Measurements from ENCODE around the gene HERC4.
"Not testable (repeated sequence)": the region's sequence is repeated elsewhere in the genome, so short reads cannot be mapped to it uniquely, and the experiment has no call there.

Gene HERC4

DNA sequence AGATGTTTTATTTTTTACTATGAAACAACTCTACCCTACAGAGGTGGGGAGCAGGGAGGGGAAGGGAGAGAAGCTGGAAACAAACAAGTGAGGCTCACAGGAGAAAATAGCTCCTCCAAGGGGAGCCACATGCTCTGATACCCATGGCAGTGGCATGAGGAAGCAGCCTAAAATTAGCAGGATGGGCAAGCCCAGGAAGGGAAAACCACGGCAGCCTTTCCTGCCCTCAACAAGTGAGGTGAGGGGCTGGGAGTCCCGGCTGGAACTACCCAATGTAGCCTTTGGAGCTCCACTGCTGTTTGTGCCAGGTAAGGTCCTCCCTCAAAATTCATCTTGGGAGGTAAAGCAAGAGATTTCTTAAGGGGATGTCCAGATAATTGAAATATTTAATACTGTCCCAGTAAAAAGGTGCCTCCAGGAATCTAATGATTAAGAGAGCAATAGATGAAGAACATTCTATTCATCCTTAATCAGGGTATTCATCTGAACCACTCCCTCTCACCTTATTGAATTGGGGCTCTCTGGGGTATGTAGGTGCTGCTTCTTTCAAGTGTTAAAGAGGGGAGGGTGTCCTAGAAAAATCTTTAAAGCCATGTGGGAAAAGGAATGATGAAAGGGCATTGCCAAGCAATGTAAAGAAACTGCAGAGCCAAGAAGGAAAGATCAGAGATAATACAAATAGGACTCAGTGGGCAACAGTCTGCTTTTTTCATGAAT, 12.8 kb upstream of the HERC4 start:
- no peak for DNase-seq

DNA sequence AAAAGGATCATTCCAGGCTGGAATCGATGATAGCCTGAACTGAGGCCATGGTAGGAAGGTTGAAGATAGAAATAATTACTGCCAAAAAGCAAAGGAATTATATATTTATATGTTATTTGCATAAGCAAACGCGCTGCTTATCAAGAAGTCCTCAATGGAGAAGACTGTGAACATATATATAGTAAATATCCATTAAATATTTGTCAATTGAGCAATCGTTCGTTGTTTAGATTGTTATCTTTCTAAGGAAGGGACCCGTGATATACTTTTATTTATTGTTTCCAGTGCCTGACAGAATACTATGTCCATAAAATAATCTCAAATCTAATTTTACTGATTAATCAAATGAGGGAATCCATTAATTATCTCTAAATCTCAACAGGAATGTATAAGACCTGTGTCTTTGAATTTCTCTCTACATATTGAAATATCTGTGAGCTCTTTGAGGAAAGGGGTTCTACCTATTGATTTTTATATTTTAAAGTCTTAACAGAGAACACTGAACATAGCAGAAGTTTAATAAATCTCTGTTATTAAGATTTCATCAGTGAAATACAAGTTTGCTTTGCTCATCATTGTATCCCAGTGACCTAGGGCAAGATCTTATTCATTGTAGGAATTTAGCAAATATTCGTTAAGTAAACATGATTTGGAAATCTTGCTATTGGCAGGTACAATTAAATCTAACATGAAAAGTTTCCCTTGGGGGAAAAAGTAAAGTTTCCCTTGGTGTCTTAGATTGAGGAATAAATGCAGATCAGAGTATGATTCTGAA, 12.0 kb upstream of the HERC4 start:
- no peak for DNase-seq

DNA sequence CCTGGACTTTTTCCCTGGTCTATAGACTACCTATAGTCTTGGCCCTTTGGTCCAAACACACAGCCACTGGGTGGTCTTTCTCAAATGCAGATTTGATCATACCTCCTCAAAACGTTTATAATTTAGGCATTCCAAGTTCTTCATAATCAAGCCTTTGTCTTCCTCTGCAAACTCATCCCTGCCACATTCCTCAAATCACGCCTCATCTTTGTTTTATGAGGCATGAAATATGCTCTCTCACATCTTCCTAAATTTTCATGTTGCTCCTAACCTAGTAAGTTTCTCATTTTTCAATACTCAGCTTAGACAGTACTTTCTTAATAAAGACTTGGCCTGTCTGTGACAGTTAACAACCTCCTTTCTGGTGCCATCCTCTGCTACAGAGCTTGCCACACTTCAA, 10.9 kb upstream of the HERC4 start:
- no peak for DNase-seq

DNA sequence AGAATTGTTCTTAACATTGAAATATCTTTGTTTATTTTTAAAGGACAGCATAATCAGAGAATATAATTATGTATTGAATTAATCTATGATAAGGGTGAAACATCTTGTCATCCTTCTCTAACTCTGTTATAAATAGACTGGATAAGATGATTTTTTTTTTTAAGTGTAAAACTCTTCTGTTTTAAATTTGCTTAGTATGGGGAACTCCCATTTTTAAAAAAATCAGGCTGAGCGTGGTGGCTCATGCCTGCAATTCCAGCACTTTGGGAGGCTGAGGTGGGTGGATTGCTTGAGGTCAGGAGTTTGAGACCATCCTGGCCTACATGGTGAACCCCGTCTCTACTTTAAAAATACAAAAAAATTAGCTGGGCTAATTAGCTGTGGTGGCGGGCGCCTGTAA, 9.4 kb upstream of the HERC4 start:
- no peak for DNase-seq

DNA sequence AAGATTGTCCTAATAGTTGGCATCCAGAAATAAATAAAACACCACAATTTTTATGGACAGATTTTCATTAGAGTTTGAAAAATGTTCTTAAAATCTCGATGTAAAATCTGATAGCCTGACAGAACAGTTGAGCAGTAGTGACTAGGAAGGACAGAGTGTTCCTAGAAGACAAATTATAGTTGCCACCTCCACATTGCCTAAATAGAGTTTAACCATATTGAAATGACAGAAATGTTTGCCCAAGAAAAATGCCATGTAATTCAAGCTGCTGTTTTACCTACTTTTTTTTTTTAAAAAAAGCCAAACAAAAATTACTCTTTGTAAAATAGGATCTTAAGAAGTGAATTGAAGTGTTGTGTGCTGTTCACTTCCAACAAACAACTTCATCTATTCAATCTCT, 8.9 kb upstream of the HERC4 start:
- no peak for DNase-seq

DNA sequence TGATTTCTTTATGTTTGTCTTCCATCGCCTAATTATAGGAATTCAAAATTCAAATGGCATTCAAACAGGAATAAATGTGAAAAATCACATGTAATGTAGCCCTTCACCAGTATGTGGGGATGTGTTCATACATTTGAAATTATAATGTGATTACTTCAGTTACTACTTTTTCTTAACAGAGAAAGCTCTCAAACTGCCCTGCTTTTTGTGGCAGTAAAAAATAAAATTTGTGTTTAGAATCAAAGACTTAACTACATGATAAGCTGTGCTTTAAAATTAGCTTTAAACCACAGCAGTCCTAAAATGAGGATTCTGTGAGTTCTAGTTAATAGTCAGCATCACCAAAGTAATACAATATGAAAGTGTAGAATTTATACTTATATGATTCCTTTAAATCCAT, 7.8 kb upstream of the HERC4 start:
- peak in 1 of 2 experiments; percentile 55 for DNase-seq

DNA sequence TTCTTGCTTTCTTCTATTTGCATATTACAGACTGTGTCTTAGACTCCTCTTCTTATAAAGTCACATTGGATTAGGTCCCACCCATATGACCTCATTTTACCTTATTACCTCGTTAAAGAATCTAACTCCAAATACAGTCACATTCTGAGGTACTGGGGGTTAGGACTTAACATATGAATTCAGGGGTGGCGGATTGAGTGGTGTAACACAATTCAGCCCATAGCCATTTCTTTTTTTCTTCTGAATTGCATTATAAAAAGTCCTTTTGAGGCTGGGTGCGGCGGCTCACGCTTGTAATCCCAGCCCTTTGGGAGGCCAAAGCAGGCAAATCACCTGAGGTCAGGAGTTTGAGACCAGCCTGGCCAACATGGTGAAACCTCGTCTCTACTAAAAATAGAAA, 6.8 kb upstream of the HERC4 start:
- no peak for DNase-seq

DNA sequence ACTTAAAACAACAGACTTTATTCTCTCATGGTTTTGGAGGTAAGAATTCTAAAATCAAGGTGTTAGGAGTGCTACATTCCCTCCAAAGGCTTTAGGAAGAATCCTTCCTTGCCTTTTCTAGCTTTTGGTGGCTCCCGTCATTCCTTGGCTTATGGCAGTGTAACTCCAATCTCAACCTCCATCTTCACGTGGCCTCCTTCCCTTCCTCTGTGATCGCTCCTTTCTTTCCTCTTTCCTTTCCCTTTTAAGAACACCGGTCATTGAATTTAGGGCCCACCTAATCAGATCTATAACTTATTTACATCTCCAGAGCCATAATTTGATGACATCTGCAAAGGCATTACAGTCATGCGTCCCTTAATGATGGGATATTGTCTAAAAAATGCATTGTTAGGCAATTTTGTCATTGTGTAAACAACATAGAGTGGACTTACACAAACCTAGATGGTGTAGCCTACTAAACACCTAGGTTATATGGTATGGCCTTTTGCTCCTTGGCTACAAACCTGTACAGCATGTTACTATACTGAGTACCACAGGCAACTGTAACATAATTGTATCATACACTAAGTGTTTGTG, 5.9 kb upstream of the HERC4 start:
- DNase-seq, result no peak

DNA sequence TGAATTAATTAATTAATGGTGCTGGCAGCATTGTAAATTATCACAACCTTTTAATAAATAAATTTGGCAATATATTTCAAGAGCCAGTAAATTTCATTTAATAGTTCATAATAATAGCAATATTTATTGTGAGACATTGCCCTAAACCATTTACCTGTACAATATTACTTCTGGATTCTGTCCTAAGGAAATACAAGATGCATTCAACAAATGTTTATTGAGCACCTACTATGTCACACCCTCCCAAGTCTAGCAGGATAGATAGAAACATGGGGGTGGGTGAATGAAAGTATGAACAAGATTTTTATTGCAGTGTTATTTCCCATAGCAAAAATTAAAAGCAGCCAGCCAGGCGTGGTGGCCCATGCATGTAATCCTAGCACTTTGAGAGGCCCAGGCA, 4.4 kb upstream of the HERC4 start:
- DNase-seq, result no peak

DNA sequence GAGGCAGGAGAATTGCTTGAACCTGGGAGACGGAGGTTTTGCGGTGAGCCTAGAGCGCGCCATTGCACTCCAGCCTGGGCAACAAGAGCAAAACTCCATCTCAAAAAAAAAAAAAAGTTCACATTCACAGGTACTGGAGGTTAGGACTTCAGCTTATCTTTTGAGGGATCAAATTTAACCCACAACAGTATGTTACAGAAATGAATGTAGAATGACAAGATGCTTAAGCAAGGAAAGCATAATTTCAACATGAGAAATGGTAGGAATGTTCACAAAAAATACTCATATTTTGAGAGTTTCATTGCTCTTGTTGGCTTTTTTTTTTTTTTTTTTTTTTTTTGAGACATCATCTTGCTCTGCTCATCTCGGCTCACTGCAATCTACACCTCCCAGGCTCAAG, 1.9 kb upstream of the HERC4 start:
- DNase-seq, result no peak

DNA sequence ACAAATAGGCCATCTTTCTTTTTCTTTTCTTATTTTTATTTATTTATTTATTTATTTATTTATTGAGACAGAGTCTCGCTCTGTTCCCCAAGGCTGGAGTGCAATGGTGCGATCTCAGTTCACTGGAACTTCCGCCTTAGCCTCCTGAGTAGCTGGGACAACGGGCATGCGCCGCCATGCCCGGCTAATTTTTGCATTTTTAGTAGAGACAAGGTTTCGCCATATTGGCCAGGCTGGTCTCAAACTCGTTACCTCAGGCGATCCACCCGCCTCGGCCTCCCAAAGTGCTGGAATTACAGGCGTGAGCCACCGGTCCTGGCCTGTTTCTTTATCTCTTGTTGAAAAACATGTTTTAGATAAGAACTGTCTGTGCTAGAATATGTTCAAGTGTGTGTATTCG, 998 bp upstream of the HERC4 start:
- not testable (repeated sequence) for DNase-seq

DNA sequence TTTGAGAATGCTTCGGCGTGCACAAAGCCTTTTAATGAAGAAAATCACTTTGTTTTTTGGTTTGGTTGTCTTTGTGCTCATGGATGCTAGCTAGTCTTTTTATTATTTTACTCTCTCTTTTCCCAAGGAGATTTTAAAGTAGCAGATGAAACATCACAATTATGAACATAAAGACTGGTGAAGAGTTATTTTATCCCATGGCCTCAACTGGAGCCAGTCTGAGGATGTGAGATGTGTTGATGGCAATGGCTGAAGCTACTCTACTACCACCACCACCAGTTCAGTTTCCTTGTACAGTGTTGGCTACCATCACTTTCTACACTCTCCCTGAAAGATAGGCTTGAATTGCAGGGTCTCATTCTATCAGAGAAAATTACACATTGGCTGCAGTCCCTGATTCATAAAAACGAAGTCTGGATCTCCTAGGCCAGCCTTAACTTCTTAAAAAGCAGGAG, 494 bp upstream of the HERC4 start:
- no peak for DNase-seq

DNA sequence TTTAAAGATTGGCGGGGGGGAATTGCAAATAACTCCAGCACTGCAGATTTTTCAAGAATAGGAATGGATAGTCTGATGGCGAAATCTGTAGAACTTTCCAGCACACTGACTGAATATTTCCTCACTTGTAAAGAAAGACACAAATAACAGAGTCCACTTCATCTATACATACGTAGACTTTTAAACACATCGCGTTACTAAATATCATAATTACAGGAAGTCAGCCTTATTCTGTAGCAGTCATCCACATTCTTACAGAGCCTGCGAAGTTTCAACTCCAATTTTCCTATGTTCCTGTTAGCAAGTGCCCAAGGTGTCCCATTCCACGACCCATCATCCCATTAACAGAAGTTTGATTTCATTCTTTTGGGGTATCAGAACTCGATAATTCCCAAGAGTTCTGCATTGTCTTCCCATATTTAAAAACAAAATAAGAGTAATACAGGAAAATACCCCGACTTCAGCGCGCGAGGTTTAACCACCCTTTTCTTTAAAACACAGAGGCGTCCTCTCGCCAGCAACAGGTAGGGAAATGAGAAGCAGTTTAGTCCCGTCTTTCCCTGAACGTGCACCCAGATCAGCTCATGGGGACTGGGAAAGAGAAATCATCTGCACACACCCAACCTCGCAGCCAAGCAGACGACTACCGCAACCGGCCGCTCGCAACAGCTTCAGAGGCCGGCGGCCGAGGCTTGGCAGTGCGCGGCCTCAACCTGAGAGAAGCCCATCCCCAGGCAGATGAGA, 880 bp downstream of the HERC4 start:
- DNase-seq, result peak in 1 of 2 experiments; percentile 53

DNA sequence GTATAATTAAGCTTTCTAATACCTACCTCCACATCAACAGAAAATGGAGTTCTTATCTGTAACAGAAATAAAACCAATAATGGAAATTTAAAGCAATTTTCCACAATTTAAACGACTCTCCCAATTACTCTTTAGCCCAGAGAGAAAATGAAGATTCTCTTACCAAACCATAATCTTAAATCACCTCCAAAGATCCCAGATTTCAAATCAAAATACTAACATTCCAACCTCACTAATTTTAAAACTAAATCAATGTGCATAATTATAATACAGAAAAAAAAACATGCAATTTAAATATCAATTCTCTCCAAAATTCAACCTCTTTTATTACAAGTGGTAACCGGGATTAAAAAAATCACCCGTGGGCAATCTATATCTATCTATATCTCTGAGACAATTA, 1.5 kb downstream of the HERC4 start:
- DNase-seq, result no peak

DNA sequence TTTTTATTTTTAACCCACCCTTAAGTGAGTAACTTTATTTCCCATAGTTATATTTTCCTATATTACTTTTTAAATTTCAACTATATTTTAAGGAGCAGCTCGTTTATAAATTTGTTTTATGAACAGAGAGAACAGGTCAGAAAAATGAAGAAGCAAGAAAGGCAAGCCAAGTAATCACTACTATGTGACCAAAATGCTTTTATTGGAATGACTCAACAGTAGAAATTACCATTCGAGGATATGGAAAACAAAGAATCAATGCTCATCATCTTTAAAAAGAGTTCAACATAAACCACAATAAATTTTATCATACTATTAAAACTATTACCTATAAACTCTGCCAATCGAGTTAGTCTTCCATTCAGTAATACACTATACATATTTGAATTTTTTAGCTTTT, 7.6 kb downstream of the HERC4 start:
- no peak for DNase-seq

DNA sequence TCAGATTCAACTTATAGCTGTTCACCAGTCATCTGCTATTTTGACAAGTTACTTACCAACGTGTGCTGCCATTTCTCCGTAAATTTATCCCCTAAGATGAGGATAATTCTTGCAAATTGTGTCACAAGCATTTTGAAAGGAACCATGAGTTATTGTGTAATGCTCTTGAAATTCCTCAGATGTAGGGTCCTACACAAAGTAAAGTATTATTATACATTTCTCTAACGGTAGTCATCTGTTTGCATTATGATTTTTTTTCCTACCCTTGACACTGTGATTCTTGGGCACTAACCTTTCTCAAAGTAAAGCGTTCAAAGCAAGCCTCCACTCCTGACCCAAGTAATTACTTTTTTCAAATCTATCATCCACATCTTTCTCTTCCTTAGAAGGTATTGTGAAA, 8.1 kb downstream of the HERC4 start:
- no peak for DNase-seq

DNA sequence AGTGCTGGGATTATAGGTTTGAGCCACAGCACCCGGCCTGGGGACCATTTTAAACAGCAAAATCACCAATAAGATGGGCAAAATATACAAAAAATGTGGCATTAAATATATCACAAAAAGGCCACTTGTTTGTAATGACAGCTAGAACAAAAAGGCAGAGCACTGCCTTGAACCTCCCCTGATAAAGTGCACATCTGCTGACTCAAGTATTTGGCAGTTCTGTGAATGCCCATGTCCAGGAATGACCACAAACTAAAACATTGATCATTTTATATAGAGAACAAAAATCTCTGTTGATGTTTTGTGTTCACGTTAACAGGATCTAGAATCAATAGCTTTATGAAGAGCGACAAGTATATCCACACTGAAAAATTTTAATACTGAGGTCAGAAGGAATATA, 21.5 kb downstream of the HERC4 start:
- no peak for DNase-seq

DNA sequence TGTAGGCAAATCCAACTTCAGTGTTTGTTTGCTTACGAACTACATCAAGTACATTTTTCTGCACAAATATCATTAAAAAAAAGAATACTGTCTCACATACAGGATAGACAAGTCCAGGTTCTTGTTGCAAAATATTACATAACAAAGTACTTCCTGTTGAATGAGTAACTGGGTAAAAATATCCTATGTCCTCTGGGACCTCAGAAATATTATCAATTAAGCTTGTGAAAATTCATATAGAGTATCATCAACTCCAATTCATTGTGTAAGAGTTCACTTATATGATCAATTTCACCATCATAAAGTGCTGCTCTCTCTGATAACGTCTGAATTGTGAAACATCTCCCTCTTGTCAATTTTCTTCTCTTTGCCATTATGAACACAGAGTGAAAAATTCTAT, 22.6 kb downstream of the HERC4 start:
- no peak for DNase-seq

DNA sequence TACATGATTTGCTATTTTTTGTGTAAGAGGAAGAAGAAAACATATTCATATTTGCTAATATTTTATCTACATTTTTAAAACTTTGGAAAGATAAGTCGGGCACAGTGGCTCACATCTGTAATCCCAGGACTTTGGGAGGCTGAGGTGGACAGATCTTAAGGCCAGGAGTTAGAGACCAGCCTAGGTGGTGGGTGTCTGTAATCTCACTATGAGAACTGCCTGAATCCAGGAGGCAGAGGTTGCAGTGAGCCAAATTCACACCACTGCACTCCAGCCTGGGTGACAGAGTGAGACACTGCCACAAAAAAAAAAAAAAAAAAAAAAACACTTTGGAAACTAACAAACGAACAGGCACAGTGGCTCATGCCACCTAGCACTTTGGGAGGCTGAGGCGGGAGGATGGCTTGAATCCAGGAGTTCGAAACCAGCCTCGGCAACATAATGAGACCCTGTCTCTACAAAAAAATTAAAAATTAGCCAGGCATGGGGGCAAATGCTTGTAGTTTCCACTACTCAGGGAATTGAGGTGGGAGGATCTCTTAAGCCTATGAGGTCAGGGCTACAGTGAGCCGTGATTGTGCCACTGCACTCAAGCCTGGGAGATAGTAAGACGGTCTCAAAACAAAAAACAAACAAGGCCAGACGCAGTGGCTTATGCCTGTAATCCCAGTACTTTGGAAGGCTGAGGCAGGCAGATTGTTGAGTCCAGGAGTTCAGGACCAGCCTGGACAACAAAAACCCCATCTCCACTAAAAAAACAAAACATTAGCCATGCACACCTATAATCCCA, 25.6 kb downstream of the HERC4 start:
- no peak for DNase-seq

DNA sequence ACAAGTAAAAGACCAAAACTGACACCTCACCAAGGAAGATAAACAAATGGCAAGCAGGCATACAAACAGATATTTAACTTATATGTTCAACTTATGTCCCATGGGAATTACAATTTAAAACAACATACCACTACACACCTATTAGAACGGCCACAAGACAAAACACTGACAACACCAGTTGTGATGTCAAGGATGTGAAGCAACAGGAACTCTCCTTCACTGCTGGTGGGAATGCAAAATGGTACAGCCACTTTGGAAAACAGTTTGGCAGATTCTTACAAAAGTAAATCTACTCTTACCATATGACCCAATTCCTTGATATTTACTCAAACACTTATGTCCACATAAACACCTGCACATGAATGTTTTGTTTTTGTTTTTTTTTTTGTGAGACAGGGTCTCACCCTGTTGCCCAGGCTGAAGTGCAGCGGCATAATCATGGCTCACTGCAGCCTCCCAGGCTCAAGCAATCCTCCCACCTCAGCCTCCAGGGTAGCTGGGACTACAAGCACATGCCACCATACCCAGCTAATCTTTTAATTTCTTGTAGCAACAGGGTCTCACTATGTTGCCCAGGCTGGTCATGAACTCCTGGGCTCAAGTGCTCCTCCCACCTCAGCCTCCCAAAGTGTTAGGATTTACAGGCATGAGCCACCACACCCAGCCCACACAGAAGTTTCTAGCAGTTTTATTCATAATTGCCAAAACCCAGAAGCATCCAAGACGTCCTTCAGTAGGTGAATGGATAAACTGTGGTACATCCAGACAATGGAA, 27.3 kb downstream of the HERC4 start:
- no peak for DNase-seq

DNA sequence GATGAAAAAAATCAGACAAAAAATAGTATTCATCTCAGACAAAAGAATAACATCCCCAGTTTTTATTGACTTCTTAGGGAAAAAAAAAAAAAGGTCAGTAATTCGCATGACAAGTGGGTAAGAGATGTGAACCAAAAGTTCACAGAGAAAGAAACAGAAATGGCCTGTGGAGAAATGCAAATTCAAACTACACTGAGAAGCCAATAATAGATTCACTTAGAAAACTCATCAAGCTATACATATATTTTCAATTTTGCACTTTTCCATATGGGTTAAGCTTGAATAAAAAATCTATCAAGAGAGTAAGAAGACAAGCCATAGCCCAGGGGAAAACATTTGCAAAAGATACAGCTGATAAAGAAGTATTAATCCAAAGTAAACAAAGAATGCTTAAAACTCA, 28.0 kb downstream of the HERC4 start:
- DNase-seq, result no peak

DNA sequence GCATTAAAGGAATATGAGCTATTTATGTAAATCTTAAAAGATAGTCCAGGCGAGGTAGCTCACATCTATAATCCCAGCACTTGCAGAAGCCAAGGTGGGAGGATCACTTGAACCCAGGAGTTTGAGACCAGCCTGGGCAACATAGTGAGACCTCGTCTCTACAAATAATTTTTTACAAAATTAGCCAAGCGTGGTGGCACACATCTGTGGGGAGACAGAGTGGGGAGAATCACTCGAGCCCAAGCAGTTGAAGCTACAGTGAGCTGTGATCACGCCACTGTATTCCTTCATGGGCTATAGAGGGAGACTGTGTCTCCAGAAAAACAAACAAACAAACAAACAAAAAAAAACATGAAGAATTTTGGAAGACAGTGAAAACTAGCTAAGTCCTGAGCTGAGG, 28.4 kb downstream of the HERC4 start:
- no peak for DNase-seq

Data from SW 1271 (cell line).